H7 (cell line): ENCODE results near the gene UHRF1. TPM values are rescaled to one million over a fixed set of nuclear protein-coding genes. Genes with fewer than 3 reads are reported as not detected.

Source experiments
- DNase-seq: peaks from one replicate; pipeline ENCODE4 v3.0.0; 2012
- H3K27me3 ChIP-seq: 2 replicates; pipeline ENCODE4 v1.6.0; 2011; ENCODE audit warnings: mild to moderate bottlenecking, low read length; ENCODE audit not compliant: control insufficient read depth, insufficient read depth
- H3K36me3 ChIP-seq: replicated peaks from 2 replicates; pipeline ENCODE4 v1.5.1; 2011; ENCODE audit warnings: low read length; ENCODE audit not compliant: control insufficient read depth, insufficient read depth
- H3K4me3 ChIP-seq: 2 replicates; pipeline ENCODE4 v1.5.1; 2011; ENCODE audit warnings: low read depth, mild to moderate bottlenecking, control low read depth, low read length, moderate library complexity; ENCODE audit not compliant: insufficient read depth
- total RNA-seq: library from RNA; depleted of rRNA; stranded (reverse); fragments of >200 nt; shearing (Covaris generic); gene quantifications from 2 replicates; pipeline ENCODE4 v1.2.3, GENCODE V29; 2014

UHRF1 gene
- total RNA-seq, 1 experiment from 2014 or later, result 54.0 TPM

DNA sequence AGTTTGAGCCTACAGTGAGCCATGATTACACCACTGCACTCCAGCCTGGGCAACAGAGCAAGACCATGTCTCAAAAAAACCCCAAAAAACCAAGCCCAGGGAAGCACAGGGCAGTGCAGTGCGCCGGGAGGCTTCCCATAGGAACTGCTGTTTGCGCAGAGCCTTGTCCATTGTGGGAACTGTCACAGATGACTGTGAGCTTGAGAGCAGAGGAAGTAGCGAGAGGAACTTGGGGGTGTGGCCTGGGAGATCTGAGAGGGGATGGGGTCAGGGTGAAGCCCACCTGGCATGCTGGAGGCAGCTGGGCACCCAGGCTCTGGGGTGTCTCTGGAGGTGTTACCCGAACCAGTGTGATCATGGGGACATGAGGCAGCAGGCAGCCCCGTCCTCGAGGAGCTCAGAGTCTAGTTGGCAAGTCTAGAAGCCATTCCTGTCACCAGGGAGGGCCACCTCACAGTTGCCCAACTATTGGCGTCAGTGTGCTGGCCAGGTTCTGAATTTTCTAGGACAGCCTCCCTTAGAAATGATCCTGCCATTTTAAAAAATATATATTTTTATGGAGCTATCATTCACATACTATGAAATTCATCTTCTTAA, 70.0 kb downstream of the UHRF1 start:
- Histone ChIP-seq H3K4me3 (no peak overlapping the region), H3K27me3 (no peaks in the 10 kb centered on the region), H3K36me3 (no peaks in the 10 kb centered on the region)
- peak; percentile 38 for DNase-seq

GRCh38 chr19:4980067-4980466, 70.8 kb downstream of the UHRF1 start:
- Histone ChIP-seq H3K36me3 (no peaks in the 10 kb centered on the region), H3K27me3 (no peaks in the 10 kb centered on the region), H3K4me3 (no peak overlapping the region)
- peak; percentile 33 for DNase-seq

- DNase-seq, result peak; percentile 90
- Histone ChIP-seq H3K4me3 (no peak overlapping the region), H3K27me3 (no peaks in the 10 kb centered on the region), H3K36me3 (no peaks in the 10 kb centered on the region)
Measured at GRCh38 chr19:4980838-4981680, 71.8 kb downstream of the UHRF1 start.

DNA sequence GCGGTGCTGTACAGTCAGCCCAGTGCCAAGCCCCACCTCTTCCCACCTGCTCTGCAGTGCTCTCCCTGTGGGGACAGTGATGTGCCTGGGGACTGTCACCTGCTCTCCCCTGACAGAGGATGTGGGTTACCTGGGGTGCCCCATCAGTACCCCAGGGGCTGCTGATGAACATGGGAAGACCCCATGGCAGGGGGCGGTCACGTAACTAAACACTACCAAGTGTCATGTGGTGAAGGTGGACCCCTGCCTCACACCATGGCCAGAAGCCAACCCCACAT, 72.3 kb downstream of the UHRF1 start:
- no peaks in the 10 kb centered on the region for H3K36me3 ChIP-seq
- H3K4me3 ChIP-seq, result no peak overlapping the region
- peak; percentile 48 for DNase-seq
- H3K27me3 ChIP-seq, result no peaks in the 10 kb centered on the region

GRCh38 chr19:4983346-4984105, 74.2 kb downstream of the UHRF1 start:
- Histone ChIP-seq H3K4me3 (no peak overlapping the region), H3K36me3 (no peaks in the 10 kb centered on the region), H3K27me3 (no peaks in the 10 kb centered on the region)
- DNase-seq, result peak; percentile 66

GRCh38 chr19:4984106-4984380, 74.7 kb downstream of the UHRF1 start:
- Histone ChIP-seq H3K27me3 (no peaks in the 10 kb centered on the region), H3K4me3 (no peak overlapping the region), H3K36me3 (no peaks in the 10 kb centered on the region)
- DNase-seq, result no peak

GRCh38 chr19:4984438-4984990, 75.2 kb downstream of the UHRF1 start:
- no peak overlapping the region for H3K4me3 ChIP-seq
- H3K27me3 ChIP-seq, result no peaks in the 10 kb centered on the region
- no peaks in the 10 kb centered on the region for H3K36me3 ChIP-seq
- peak; percentile 36 for DNase-seq

DNA sequence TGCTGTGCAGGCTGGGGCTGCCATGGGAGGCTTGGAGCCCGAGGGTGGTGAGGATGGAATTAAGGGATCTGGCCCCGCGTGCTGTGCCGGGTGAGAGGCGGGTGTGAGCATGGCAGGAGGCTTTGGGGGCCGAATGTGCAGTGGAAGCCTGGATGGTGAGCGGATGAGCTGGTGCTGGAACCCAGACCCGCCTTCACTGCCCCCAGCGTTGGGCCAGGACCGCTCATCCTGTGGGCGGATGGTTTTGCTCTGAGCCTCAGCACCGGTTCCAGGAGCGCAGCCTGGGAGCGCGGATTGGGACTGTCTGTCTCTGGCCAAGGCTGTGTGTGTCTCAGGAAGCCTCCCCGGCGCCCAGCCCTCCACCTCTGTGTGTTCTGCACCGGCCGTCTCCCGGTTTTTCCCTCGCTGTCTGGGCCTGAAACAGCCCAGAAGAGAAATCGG, 76.3 kb downstream of the UHRF1 start:
- H3K4me3 ChIP-seq, result no peak overlapping the region
- no peaks in the 10 kb centered on the region for H3K36me3 ChIP-seq
- H3K27me3 ChIP-seq, result no peaks in the 10 kb centered on the region
- peak; percentile 60 for DNase-seq

DNA sequence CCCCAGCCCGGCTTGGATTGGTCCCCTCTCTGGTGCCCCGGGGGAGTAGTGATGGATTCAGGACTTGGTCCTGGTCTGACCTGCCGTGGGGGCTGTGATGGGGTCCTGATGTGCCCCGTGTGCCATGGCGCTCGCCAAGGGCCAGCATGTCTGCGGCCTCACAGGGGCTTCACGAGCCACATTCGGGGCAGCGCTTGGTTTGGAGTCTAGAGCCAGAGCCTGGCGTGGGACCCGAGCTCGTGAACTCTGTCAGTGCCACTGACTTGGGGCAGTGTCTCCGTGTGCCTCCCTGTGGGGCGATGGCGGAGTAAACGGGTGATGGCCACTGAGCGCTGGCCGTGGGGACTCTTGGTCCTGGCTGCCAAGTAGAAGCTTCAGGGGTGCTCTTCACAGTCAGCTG, 76.8 kb downstream of the UHRF1 start:
- Histone ChIP-seq H3K4me3 (no peak overlapping the region), H3K27me3 (no peaks in the 10 kb centered on the region), H3K36me3 (no peaks in the 10 kb centered on the region)
- DNase-seq, result no peak

- H3K36me3 ChIP-seq, result no peaks in the 10 kb centered on the region
- H3K4me3 ChIP-seq, result no peak overlapping the region
- H3K27me3 ChIP-seq, result no peaks in the 10 kb centered on the region
- DNase-seq, result peak; percentile 61
Measured at GRCh38 chr19:4986471-4986891, 77.2 kb downstream of the UHRF1 start.

DNA sequence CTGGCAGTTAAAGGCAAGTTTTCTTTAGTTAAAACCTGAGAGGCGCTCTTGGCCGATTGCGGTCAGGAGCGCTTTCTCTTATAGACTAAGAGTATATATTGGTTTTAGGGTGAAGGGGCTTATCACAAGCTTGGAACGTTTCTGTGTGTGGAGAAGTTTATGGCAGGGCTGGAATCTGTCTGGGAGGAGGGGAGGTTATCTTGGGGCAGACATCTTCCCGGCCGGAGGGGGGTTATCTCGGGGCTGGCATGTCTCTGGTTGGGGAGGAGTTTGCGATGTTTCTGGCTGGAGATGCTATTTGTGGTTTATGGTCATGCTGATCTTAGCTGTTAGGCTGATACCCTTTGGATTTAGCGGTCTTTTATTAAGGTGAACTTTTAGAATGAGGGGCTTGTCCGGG, 78.0 kb downstream of the UHRF1 start:
- Histone ChIP-seq H3K27me3 (no peaks in the 10 kb centered on the region), H3K36me3 (no peaks in the 10 kb centered on the region), H3K4me3 (no peak overlapping the region)
- DNase-seq, result no peak

- DNase-seq, result peak; percentile 33
- Histone ChIP-seq H3K36me3 (no peaks in the 10 kb centered on the region), H3K4me3 (no peak overlapping the region)
Measured at GRCh38 chr19:4987692-4988370, 78.5 kb downstream of the UHRF1 start.

GRCh38 chr19:4988770-4989251, 79.5 kb downstream of the UHRF1 start:
- Histone ChIP-seq H3K36me3 (no peaks in the 10 kb centered on the region), H3K4me3 (no peak overlapping the region), H3K27me3 (no peaks in the 10 kb centered on the region)
- peak; percentile 38 for DNase-seq

More at GRCh38 chr19:4987692-4988370, 78.5 kb downstream of the UHRF1 start:
- no peaks in the 10 kb centered on the region for H3K27me3 ChIP-seq

GRCh38 chr19:4990306-4990705, 81.0 kb downstream of the UHRF1 start:
- Histone ChIP-seq H3K27me3 (no peaks in the 10 kb centered on the region), H3K4me3 (no peak overlapping the region), H3K36me3 (no peaks in the 10 kb centered on the region)
- no peak for DNase-seq
